NT2/D1 (cell line): Measurements from ENCODE around the gene COMMD9.

Source experiments
- DNase-seq: peaks from one replicate; pipeline ENCODE4 v3.0.0-alpha.2; 2011; ENCODE audit warnings: low read depth, low spot score
- H3K27me3 ChIP-seq: 2 replicates; pipeline ENCODE4 v1.6.0; 2011; ENCODE audit warnings: mild to moderate bottlenecking; ENCODE audit not compliant: insufficient read length, insufficient read depth
- H3K36me3 ChIP-seq: 2 replicates; pipeline ENCODE4 v1.6.1; 2011; ENCODE audit warnings: mild to moderate bottlenecking, low read length, mixed read lengths; ENCODE audit not compliant: insufficient read depth, insufficient read length
- H3K4me1 ChIP-seq: 2 replicates; pipeline ENCODE4 v1.5.1; 2011; ENCODE audit not compliant: insufficient read depth, insufficient read length
- H3K4me3 ChIP-seq: 2 replicates; pipeline ENCODE4 v1.5.1; 2011; ENCODE audit warnings: low read depth; ENCODE audit not compliant: insufficient read length
- H3K9ac ChIP-seq: 2 replicates; pipeline ENCODE4 v1.6.0; 2011; ENCODE audit warnings: low read depth; ENCODE audit not compliant: insufficient read length
- H3K9me3 ChIP-seq: 2 replicates; pipeline ENCODE4 v1.5.1; 2011; ENCODE audit warnings: mild to moderate bottlenecking, low read length; ENCODE audit not compliant: insufficient read depth
- SUZ12 ChIP-seq: IDR thresholded peaks from 2 replicates; pipeline ENCODE4 v1.6.1; 2011; ENCODE audit not compliant: insufficient read length, insufficient read depth; ENCODE audit errors: extremely low read depth
- YY1 ChIP-seq: IDR thresholded peaks from 2 replicates; pipeline ENCODE4 v1.6.1; 2011; ENCODE audit not compliant: insufficient read length, insufficient read depth
- ZNF274 ChIP-seq: IDR thresholded peaks from 2 replicates; pipeline ENCODE4 v1.6.1; 2011; ENCODE audit warnings: mild to moderate bottlenecking, low read depth, low read length

The COMMD9 gene

GRCh38 chr11:36230779-36231699 lies 58.2 kb downstream of the COMMD9 start:
- H3K27me3 ChIP-seq, result no peaks in the 10 kb centered on the region
- H3K9ac ChIP-seq, result no peak overlapping the region
- H3K36me3 ChIP-seq, result peaks cover 7% of the 10 kb centered on the region
- no peak for DNase-seq
- H3K4me3 ChIP-seq, result no peak overlapping the region
- H3K9me3 ChIP-seq, result no peaks in the 10 kb centered on the region
- TF ChIP-seq YY1 (no peak), SUZ12 (no peak), ZNF274 (no peak)
- no peaks in the 10 kb centered on the region for H3K4me1 ChIP-seq

GRCh38 chr11:36229091-36229705 lies 60.0 kb downstream of the COMMD9 start:
- DNase-seq, result no peak
- TF ChIP-seq YY1 (no peak), SUZ12 (no peak), ZNF274 (no peak)
- no peaks in the 10 kb centered on the region for H3K4me1 ChIP-seq
- peaks cover 7% of the 10 kb centered on the region for H3K36me3 ChIP-seq
- H3K9me3 ChIP-seq, result no peaks in the 10 kb centered on the region
- H3K4me3 ChIP-seq, result no peak overlapping the region
- no peaks in the 10 kb centered on the region for H3K27me3 ChIP-seq
- no peak overlapping the region for H3K9ac ChIP-seq

GRCh38 chr11:36228689-36229088 lies 60.5 kb downstream of the COMMD9 start:
- no peaks in the 10 kb centered on the region for H3K27me3 ChIP-seq
- H3K4me3 ChIP-seq, result no peak overlapping the region
- no peak for DNase-seq
- H3K4me1 ChIP-seq, result no peaks in the 10 kb centered on the region
- no peak overlapping the region for H3K9ac ChIP-seq
- H3K36me3 ChIP-seq, result peaks cover 7% of the 10 kb centered on the region
- H3K9me3 ChIP-seq, result no peaks in the 10 kb centered on the region
- no peak for TF ChIP-seq SUZ12
- TF ChIP-seq ZNF274, result no peak

GRCh38 chr11:36227044-36227443 lies 62.2 kb downstream of the COMMD9 start:
- Histone ChIP-seq H3K9me3 (no peaks in the 10 kb centered on the region), H3K4me1 (no peaks in the 10 kb centered on the region), H3K9ac (no peak overlapping the region), H3K36me3 (peaks cover 7% of the 10 kb centered on the region), H3K27me3 (no peaks in the 10 kb centered on the region), H3K4me3 (no peak overlapping the region)
- no peak for DNase-seq
- TF ChIP-seq ZNF274, result no peak
- TF ChIP-seq YY1, result no peak
- TF ChIP-seq SUZ12, result no peak

- H3K36me3 ChIP-seq, result peaks cover 7% of the 10 kb centered on the region
- no peak for DNase-seq
These were observed 64.9 kb downstream of the COMMD9 start for GRCh38 chr11:36224209-36224882.

GRCh38 chr11:36222831-36223635 lies 66.2 kb downstream of the COMMD9 start:
- no peak for DNase-seq
- Histone ChIP-seq H3K36me3 (peaks cover 7% of the 10 kb centered on the region), H3K27me3 (no peaks in the 10 kb centered on the region), H3K4me1 (no peaks in the 10 kb centered on the region), H3K9me3 (peaks cover 14% of the 10 kb centered on the region), H3K4me3 (no peak overlapping the region), H3K9ac (no peak overlapping the region)
- TF ChIP-seq YY1, result no peak
- TF ChIP-seq ZNF274, result no peak
- no peak for TF ChIP-seq SUZ12

More at GRCh38 chr11:36224209-36224882, 64.9 kb downstream of the COMMD9 start:
- H3K9me3 ChIP-seq, result peaks cover 12% of the 10 kb centered on the region
- H3K4me1 ChIP-seq, result no peaks in the 10 kb centered on the region
- TF ChIP-seq SUZ12 (no peak), YY1 (no peak), ZNF274 (no peak)
- H3K9ac ChIP-seq, result no peak overlapping the region
- H3K27me3 ChIP-seq, result no peaks in the 10 kb centered on the region
- no peak overlapping the region for H3K4me3 ChIP-seq
